Measurements from ENCODE around the gene FCSK.
A peak's percentile ranks its signal among the peaks of the same experiment; 100 is the strongest.
"Not testable (repeated sequence)": the region's sequence is repeated elsewhere in the genome, so short reads cannot be mapped to it uniquely, and the experiment has no call there.

The FCSK gene

GRCh38 chr16:70523743-70524398, 69.5 kb downstream of the FCSK start, which contains the start of gene SF3B3:
TSS of gene SF3B3 (plus strand) at chr16:70523816. CDS start at chr16:70526657, 2,841 bp downstream.
- Histone ChIP-seq H2BK5ac (ENCODE audit: low read depth, low read length, poor library complexity) (peak within 1 kb of the TSS; percentile 87), H2BK120ac (ENCODE audit: insufficient read depth, low read length, poor library complexity) (peak within 1 kb of the TSS; percentile 26), H3K4me1 (ENCODE audit: control insufficient read depth in 1 of 2, insufficient read depth in 2 of 2, low read length in 2 of 2) (peaks cover 3 to 5% of the 10 kb centered on the region in 2 experiments)

GRCh38 chr16:70524399-70524825, 70.0 kb downstream of the FCSK start:
- Histone ChIP-seq H3K4me2 (ENCODE audit: low read length) (peak overlapping the region; percentile 59), H3K36me3 (ENCODE audit: control insufficient read depth in 1 of 2, insufficient read depth in 2 of 2, low read length in 2 of 2) (peaks cover 20% of the 10 kb centered on the region in 2 experiments), H3K9ac (ENCODE audit: low read length) (peak overlapping the region; percentile 91), H3K4me3 (ENCODE audit: low read depth, low read length) (peak overlapping the region; percentile 79), H4K8ac (ENCODE audit: low read depth, low read length) (peak overlapping the region; percentile 99), H2AK5ac (ENCODE audit: low read length) (peak overlapping the region; percentile 0), H3K4ac (ENCODE audit: low read depth, low read length) (peak overlapping the region; percentile 66), H3K79me2 (ENCODE audit: control insufficient read depth, insufficient read depth, low read length, poor library complexity) (peaks cover 29% of the 10 kb centered on the region)
- not testable (repeated sequence) for H2BK120ac ChIP-seq (ENCODE audit: insufficient read depth, low read length, poor library complexity); H3K23ac ChIP-seq (ENCODE audit: low read length); H2AFZ ChIP-seq (ENCODE audit: insufficient read depth, low read length, poor library complexity); DNase-seq; H3K27me3 ChIP-seq (ENCODE audit: insufficient read depth, low read length); H2BK12ac ChIP-seq (ENCODE audit: low read length); H3K18ac ChIP-seq (ENCODE audit: low read length); H2BK5ac ChIP-seq (ENCODE audit: low read depth, low read length, poor library complexity); H3K9me3 ChIP-seq (ENCODE audit: insufficient read depth, low read depth, low read length); H4K91ac ChIP-seq (ENCODE audit: low read depth, low read length); H3K4me1 ChIP-seq (ENCODE audit: control insufficient read depth in 1 of 2, insufficient read depth in 2 of 2, low read length in 2 of 2); H3K27ac ChIP-seq (ENCODE audit: low read depth, low read length); H4K12ac ChIP-seq (ENCODE audit: low read depth, low read length); H3K79me1 ChIP-seq (ENCODE audit: low read length); H3K14ac ChIP-seq (ENCODE audit: low read length)
- WGBS (ENCODE audit: extremely low coverage, insufficient coverage, insufficient read length), result no CpG with 5 or more reads among the region's 24 CpGs

More at GRCh38 chr16:70523743-70524398, 69.5 kb downstream of the FCSK start, which contains the start of gene SF3B3:
- Histone ChIP-seq H3K4ac (ENCODE audit: low read depth, low read length) (peak within 1 kb of the TSS; percentile 70), H3K14ac (ENCODE audit: low read length) (peak within 1 kb of the TSS; percentile 63), H3K9ac (ENCODE audit: low read length) (peak within 1 kb of the TSS; percentile 100), H3K36me3 (ENCODE audit: control insufficient read depth in 1 of 2, insufficient read depth in 2 of 2, low read length in 2 of 2) (peaks cover 18% of the 10 kb centered on the region in 2 experiments), H3K27me3 (ENCODE audit: insufficient read depth, low read length) (no peaks in the 10 kb centered on the region), H3K79me1 (ENCODE audit: low read length) (peaks cover 8% of the 10 kb centered on the region), H3K4me3 (ENCODE audit: low read depth, low read length) (peak within 1 kb of the TSS; percentile 99), H2AFZ (ENCODE audit: insufficient read depth, low read length, poor library complexity) (peak within 1 kb of the TSS; percentile 96), H3K4me2 (ENCODE audit: low read length) (peak within 1 kb of the TSS; percentile 96), H3K27ac (ENCODE audit: low read depth, low read length) (peak within 1 kb of the TSS; percentile 69), H3K9me3 (ENCODE audit: insufficient read depth, low read depth, low read length) (no peaks in the 10 kb centered on the region), H3K23ac (ENCODE audit: low read length) (no peak within 1 kb of the TSS), H4K91ac (ENCODE audit: low read depth, low read length) (peak within 1 kb of the TSS; percentile 69), H4K8ac (ENCODE audit: low read depth, low read length) (peak within 1 kb of the TSS; percentile 99), H3K18ac (ENCODE audit: low read length) (peak within 1 kb of the TSS; percentile 87), H2AK5ac (ENCODE audit: low read length) (peak within 1 kb of the TSS; percentile 0), H4K12ac (ENCODE audit: low read depth, low read length) (peak within 1 kb of the TSS; percentile 99), H2BK12ac (ENCODE audit: low read length) (no peak within 1 kb of the TSS), H3K79me2 (ENCODE audit: control insufficient read depth, insufficient read depth, low read length, poor library complexity) (peaks cover 28% of the 10 kb centered on the region)
- peak; percentile 41 to 54 for DNase-seq
- no CpG with 5 or more reads among the region's 32 CpGs for WGBS (ENCODE audit: extremely low coverage, insufficient coverage, insufficient read length)

GRCh38 chr16:70526403-70526802, 72.0 kb downstream of the FCSK start:
- H4K91ac ChIP-seq (ENCODE audit: low read depth, low read length), result no peak overlapping the region
- no peak overlapping the region for H4K12ac ChIP-seq (ENCODE audit: low read depth, low read length)
- no peak overlapping the region for H3K9ac ChIP-seq (ENCODE audit: low read length)
- no peak overlapping the region for H3K4me3 ChIP-seq (ENCODE audit: low read depth, low read length)
- no peak overlapping the region for H2BK120ac ChIP-seq (ENCODE audit: insufficient read depth, low read length, poor library complexity)
- peaks cover 8% of the 10 kb centered on the region for H3K79me1 ChIP-seq (ENCODE audit: low read length)
- H3K14ac ChIP-seq (ENCODE audit: low read length), result no peak overlapping the region
- peaks cover 29% of the 10 kb centered on the region for H3K79me2 ChIP-seq (ENCODE audit: control insufficient read depth, insufficient read depth, low read length, poor library complexity)
- no peak overlapping the region for H3K27ac ChIP-seq (ENCODE audit: low read depth, low read length)
- no peak overlapping the region for H2BK12ac ChIP-seq (ENCODE audit: low read length)
- peaks cover 3 to 5% of the 10 kb centered on the region in 2 experiments for H3K4me1 ChIP-seq (ENCODE audit: control insufficient read depth in 1 of 2, insufficient read depth in 2 of 2, low read length in 2 of 2)
- H3K9me3 ChIP-seq (ENCODE audit: insufficient read depth, low read depth, low read length), result no peaks in the 10 kb centered on the region
- H3K4me2 ChIP-seq (ENCODE audit: low read length), result no peak overlapping the region
- no peak overlapping the region for H3K18ac ChIP-seq (ENCODE audit: low read length)
- no peak overlapping the region for H2AK5ac ChIP-seq (ENCODE audit: low read length)
- H2AFZ ChIP-seq (ENCODE audit: insufficient read depth, low read length, poor library complexity), result no peak overlapping the region
- no peak overlapping the region for H2BK5ac ChIP-seq (ENCODE audit: low read depth, low read length, poor library complexity)
- no peak overlapping the region for H3K23ac ChIP-seq (ENCODE audit: low read length)
- DNase-seq, result no peak
- H3K4ac ChIP-seq (ENCODE audit: low read depth, low read length), result peak overlapping the region; percentile 39
- H3K36me3 ChIP-seq (ENCODE audit: control insufficient read depth in 1 of 2, insufficient read depth in 2 of 2, low read length in 2 of 2), result peaks cover 32 to 37% of the 10 kb centered on the region in 2 experiments
- no peaks in the 10 kb centered on the region for H3K27me3 ChIP-seq (ENCODE audit: insufficient read depth, low read length)
- WGBS (ENCODE audit: extremely low coverage, insufficient coverage, insufficient read length), result no CpG with 5 or more reads among the region's 6 CpGs
- H4K8ac ChIP-seq (ENCODE audit: low read depth, low read length), result no peak overlapping the region

GRCh38 chr16:70527315-70527996, 73.1 kb downstream of the FCSK start:
- Histone ChIP-seq H3K79me1 (ENCODE audit: low read length) (peaks cover 8% of the 10 kb centered on the region), H2BK120ac (ENCODE audit: insufficient read depth, low read length, poor library complexity) (no peak overlapping the region), H3K27me3 (ENCODE audit: insufficient read depth, low read length) (no peaks in the 10 kb centered on the region), H3K4me1 (ENCODE audit: control insufficient read depth in 1 of 2, insufficient read depth in 2 of 2, low read length in 2 of 2) (peaks cover 3 to 5% of the 10 kb centered on the region in 2 experiments), H3K9ac (ENCODE audit: low read length) (no peak overlapping the region), H3K79me2 (ENCODE audit: control insufficient read depth, insufficient read depth, low read length, poor library complexity) (peaks cover 29% of the 10 kb centered on the region), H2AK5ac (ENCODE audit: low read length) (no peak overlapping the region), H3K18ac (ENCODE audit: low read length) (no peak overlapping the region), H3K27ac (ENCODE audit: low read depth, low read length) (no peak overlapping the region), H3K9me3 (ENCODE audit: insufficient read depth, low read depth, low read length) (no peaks in the 10 kb centered on the region), H3K4me3 (ENCODE audit: low read depth, low read length) (no peak overlapping the region), H3K4ac (ENCODE audit: low read depth, low read length) (peak overlapping the region; percentile 91), H2BK5ac (ENCODE audit: low read depth, low read length, poor library complexity) (no peak overlapping the region), H3K36me3 (ENCODE audit: control insufficient read depth in 1 of 2, insufficient read depth in 2 of 2, low read length in 2 of 2) (peaks cover 38 to 46% of the 10 kb centered on the region in 2 experiments), H2BK12ac (ENCODE audit: low read length) (no peak overlapping the region), H2AFZ (ENCODE audit: insufficient read depth, low read length, poor library complexity) (no peak overlapping the region), H3K14ac (ENCODE audit: low read length) (no peak overlapping the region), H4K91ac (ENCODE audit: low read depth, low read length) (no peak overlapping the region), H3K4me2 (ENCODE audit: low read length) (no peak overlapping the region), H3K23ac (ENCODE audit: low read length) (no peak overlapping the region), H4K12ac (ENCODE audit: low read depth, low read length) (no peak overlapping the region), H4K8ac (ENCODE audit: low read depth, low read length) (no peak overlapping the region)
- no peak for DNase-seq
- WGBS (ENCODE audit: extremely low coverage, insufficient coverage, insufficient read length), result 100% methylated on average over 1 of the region's 8 CpGs

Data from trophoblast cell (in vitro differentiated cells and primary cell).